Stimulated activated CD4-positive, alpha-beta T cell treated with anti-CD3 and anti-CD28 coated beads, Interleukin-2, amount 100 ng/mL, for 48 hours (primary cell): ENCODE results near the gene AP1S2.
"Not testable (repeated sequence)": the region's sequence is repeated elsewhere in the genome, so short reads cannot be mapped to it uniquely, and the experiment has no call there.

Experiments
- DNase-seq, 2 donors: peaks; one replicate each; pipeline ENCODE4 v3.0.0-alpha.2; 2020

AP1S2 gene

GRCh38 chrX:15854712-15855567, at the start of gene AP1S2:
Gene AP1S2, minus strand, starts transcription at chrX:15854813. Its CDS starts 2,289 bp downstream, at chrX:15852524.
- peak; percentile 76 to 95 for DNase-seq

GRCh38 chrX:15903186-15903681, 48.6 kb upstream of the AP1S2 start:
- DNase-seq, result no peak

GRCh38 chrX:15895334-15895733, 40.7 kb upstream of the AP1S2 start:
- no peak for DNase-seq

GRCh38 chrX:15894724-15895123, 40.1 kb upstream of the AP1S2 start:
- DNase-seq, result no peak

GRCh38 chrX:15890463-15890862, 35.9 kb upstream of the AP1S2 start:
- DNase-seq, result no peak

GRCh38 chrX:15888062-15888461, 33.4 kb upstream of the AP1S2 start:
- no peak for DNase-seq

GRCh38 chrX:15883540-15883863, 28.9 kb upstream of the AP1S2 start:
- no peak for DNase-seq

- no peak for DNase-seq
Measured at GRCh38 chrX:15882704-15883539, 28.3 kb upstream of the AP1S2 start.

- DNase-seq, result no peak
Measured at GRCh38 chrX:15881381-15881897, 26.8 kb upstream of the AP1S2 start.

- DNase-seq, result not testable (repeated sequence)
Measured at GRCh38 chrX:15877914-15878313, 23.3 kb upstream of the AP1S2 start.

- DNase-seq, result no peak
Measured at GRCh38 chrX:15877380-15877779, 22.8 kb upstream of the AP1S2 start.

GRCh38 chrX:15874672-15875071, 20.1 kb upstream of the AP1S2 start:
- DNase-seq, result no peak

GRCh38 chrX:15873566-15873965, 19.0 kb upstream of the AP1S2 start:
- DNase-seq, result no peak

GRCh38 chrX:15870310-15870709, 15.7 kb upstream of the AP1S2 start:
- no peak for DNase-seq

GRCh38 chrX:15869695-15870094, 15.1 kb upstream of the AP1S2 start:
- no peak for DNase-seq

- no peak for DNase-seq
Measured at GRCh38 chrX:15866147-15866546, 11.5 kb upstream of the AP1S2 start.

- DNase-seq, result no peak
Measured at GRCh38 chrX:15864629-15865028, 10.0 kb upstream of the AP1S2 start.

GRCh38 chrX:15864023-15864422, 9.4 kb upstream of the AP1S2 start:
- DNase-seq, result no peak

- DNase-seq, result no peak
Measured at GRCh38 chrX:15860921-15861320, 6.3 kb upstream of the AP1S2 start.

GRCh38 chrX:15858051-15858450, 3.4 kb upstream of the AP1S2 start:
- no peak for DNase-seq

- DNase-seq, result no peak
Measured at GRCh38 chrX:15856636-15857035, 2.0 kb upstream of the AP1S2 start.

GRCh38 chrX:15856222-15856587, 1.6 kb upstream of the AP1S2 start:
- no peak for DNase-seq

GRCh38 chrX:15855568-15856221, 1.1 kb upstream of the AP1S2 start:
- no peak for DNase-seq
